Astrocyte (in vitro differentiated cells and primary cell): Measurements from ENCODE around the gene MYLK2. TPM values are rescaled to one million over a fixed set of nuclear protein-coding genes. Genes with fewer than 3 reads are reported as not detected.
A peak's percentile ranks its signal among the peaks of the same experiment; 100 is the strongest.

Source experiments
- DNase-seq: peaks from one replicate; pipeline ENCODE4 v3.0.0-alpha.2; 2010; ENCODE audit warnings: low read depth
- FAIRE-seq: peaks from 2 replicates; lab custom pipeline; 2011; peaks lifted over from hg19 to GRCh38; lab: Jason Lieb, UNC
- H2AFZ ChIP-seq: 2 replicates; pipeline ENCODE4 v1.6.0; 2012; ENCODE audit warnings: low read depth, low read length, inconsistent platforms
- H3K27ac ChIP-seq: 2 replicates; pipeline ENCODE4 v1.5.1; 2011; ENCODE audit warnings: low read depth, low read length, inconsistent platforms
- H3K27me3 ChIP-seq: 2 replicates; pipeline ENCODE4 v1.6.0; 2011; ENCODE audit warnings: low read length, inconsistent platforms; ENCODE audit not compliant: insufficient read depth
- H3K36me3 ChIP-seq: 2 replicates; pipeline ENCODE4 v1.5.1; 2011; ENCODE audit warnings: low read length, inconsistent platforms; ENCODE audit not compliant: insufficient read depth
- H3K4me1 ChIP-seq: 2 replicates; pipeline ENCODE4 v1.5.1; 2011; ENCODE audit warnings: low read length, inconsistent platforms; ENCODE audit not compliant: insufficient read depth
- H3K4me2 ChIP-seq: 2 replicates; pipeline ENCODE4 v1.6.0; 2012; ENCODE audit warnings: low read length, inconsistent platforms
- H3K4me3 ChIP-seq: 2 replicates; pipeline ENCODE4 v1.5.1; 2011; ENCODE audit warnings: low read depth, mild to moderate bottlenecking, low read length, inconsistent platforms; ENCODE audit not compliant: insufficient read depth
- H3K79me2 ChIP-seq: 2 replicates; pipeline ENCODE4 v1.6.0; 2012; ENCODE audit warnings: mild to moderate bottlenecking, low read length, inconsistent platforms; ENCODE audit not compliant: insufficient read depth
- H3K9ac ChIP-seq: 2 replicates; pipeline ENCODE4 v1.6.0; 2012; ENCODE audit warnings: mild to moderate bottlenecking, low read length, inconsistent platforms
- H3K9me3 ChIP-seq: 2 replicates; pipeline ENCODE4 v1.5.1; 2012; ENCODE audit warnings: low read depth, mild to moderate bottlenecking, low read length, inconsistent platforms; ENCODE audit not compliant: insufficient read depth
- H4K20me1 ChIP-seq: 2 replicates; pipeline ENCODE4 v1.6.0; 2012; ENCODE audit warnings: low read length, inconsistent platforms; ENCODE audit not compliant: insufficient read depth
- H3K27ac Mint-ChIP-seq: one replicate; pipeline ENCODE4 v1.8.0; 2021; ENCODE audit warnings: mild to moderate bottlenecking, mixed read lengths; ENCODE audit not compliant: unreplicated experiment
- H3K27me3 Mint-ChIP-seq: one replicate; pipeline ENCODE4 v1.8.0; 2021; ENCODE audit warnings: low read depth, mixed read lengths; ENCODE audit not compliant: unreplicated experiment
- H3K36me3 Mint-ChIP-seq: one replicate; pipeline ENCODE4 v1.8.0; 2021; ENCODE audit warnings: low read depth, mixed read lengths; ENCODE audit not compliant: unreplicated experiment
- H3K4me1 Mint-ChIP-seq: one replicate; pipeline ENCODE4 v1.8.0; 2021; ENCODE audit warnings: low read depth, mixed read lengths; ENCODE audit not compliant: unreplicated experiment
- H3K4me3 Mint-ChIP-seq: one replicate; pipeline ENCODE4 v1.8.0; 2021; ENCODE audit warnings: mild to moderate bottlenecking, moderate library complexity, mixed read lengths; ENCODE audit not compliant: unreplicated experiment
- H3K9me3 Mint-ChIP-seq: one replicate; pipeline ENCODE4 v1.8.0; 2021; ENCODE audit warnings: mild to moderate bottlenecking, mixed read lengths; ENCODE audit not compliant: unreplicated experiment
- CTCF ChIP-seq: IDR thresholded peaks from 2 replicates; pipeline ENCODE4 v1.5.1; 2011; ENCODE audit warnings: low read depth, mild to moderate bottlenecking, inconsistent platforms, low read length, moderate library complexity; ENCODE audit not compliant: insufficient read depth
- EZH2 ChIP-seq: IDR thresholded peaks from 2 replicates; pipeline ENCODE4 v1.6.1; 2012; ENCODE audit warnings: mild to moderate bottlenecking, low read length, inconsistent platforms; ENCODE audit not compliant: insufficient read depth
- total RNA-seq: library from RNA; stranded (reverse); gene quantifications from 2 replicates; pipeline ENCODE4 v1.2.1, GENCODE V29; 2021

Gene MYLK2
- total RNA-seq, 1 donor from 2014 or later = 2.1 TPM

- Histone ChIP-seq H3K9me3 (no peaks in the 10 kb centered on the region), H3K4me1 (peaks cover 66% of the 10 kb centered on the region), H3K27me3 (no peaks in the 10 kb centered on the region), H3K4me2 (peak overlapping the region; percentile 69), H3K79me2 (no peaks in the 10 kb centered on the region), H3K36me3 (no peaks in the 10 kb centered on the region), H4K20me1 (no peaks in the 10 kb centered on the region), H2AFZ (no peak overlapping the region), H3K27ac (no peak overlapping the region), H3K9ac (no peak overlapping the region), H3K4me3 (no peak overlapping the region)
- Mint-ChIP-seq H3K27ac (no peak overlapping the region), H3K9me3 (no peaks in the 10 kb centered on the region), H3K27me3 (peaks cover 6% of the 10 kb centered on the region), H3K4me3 (no peak overlapping the region), H3K4me1 (peaks cover 43% of the 10 kb centered on the region), H3K36me3 (no peaks in the 10 kb centered on the region)
- TF ChIP-seq EZH2 = no peak
- TF ChIP-seq CTCF = no peak
- peak; percentile 5 for FAIRE-seq
- peak; percentile 38 for DNase-seq
Observed at GRCh38 chr20:31837896-31838397, 18.8 kb downstream of the MYLK2 start.

GRCh38 chr20:31838646-31839292, 19.6 kb downstream of the MYLK2 start:
- Histone ChIP-seq H4K20me1 (no peaks in the 10 kb centered on the region), H3K9ac (no peak overlapping the region), H3K4me1 (peaks cover 74% of the 10 kb centered on the region), H3K4me2 (peak overlapping the region; percentile 69), H3K79me2 (peaks cover 5% of the 10 kb centered on the region), H3K27me3 (no peaks in the 10 kb centered on the region), H2AFZ (no peak overlapping the region), H3K4me3 (no peak overlapping the region), H3K36me3 (no peaks in the 10 kb centered on the region), H3K9me3 (no peaks in the 10 kb centered on the region), H3K27ac (no peak overlapping the region)
- FAIRE-seq = no peak
- Mint-ChIP-seq H3K4me1 (peaks cover 50% of the 10 kb centered on the region), H3K36me3 (no peaks in the 10 kb centered on the region), H3K27ac (no peak overlapping the region), H3K4me3 (no peak overlapping the region), H3K27me3 (no peaks in the 10 kb centered on the region), H3K9me3 (no peaks in the 10 kb centered on the region)
- TF ChIP-seq CTCF = no peak
- DNase-seq = no peak

GRCh38 chr20:31839782-31840487, 20.8 kb downstream of the MYLK2 start:
- H3K27ac Mint-ChIP-seq = no peak overlapping the region
- no peak overlapping the region for H3K4me3 Mint-ChIP-seq
- Histone ChIP-seq H3K9ac (no peak overlapping the region), H3K4me3 (no peak overlapping the region), H3K9me3 (no peaks in the 10 kb centered on the region), H3K79me2 (peaks cover 10% of the 10 kb centered on the region), H4K20me1 (no peaks in the 10 kb centered on the region), H3K4me2 (no peak overlapping the region), H2AFZ (no peak overlapping the region), H3K4me1 (peaks cover 80% of the 10 kb centered on the region), H3K27ac (no peak overlapping the region), H3K36me3 (no peaks in the 10 kb centered on the region), H3K27me3 (no peaks in the 10 kb centered on the region)
- H3K4me1 Mint-ChIP-seq = peaks cover 53% of the 10 kb centered on the region
- no peaks in the 10 kb centered on the region for H3K27me3 Mint-ChIP-seq
- TF ChIP-seq CTCF (no peak), EZH2 (no peak)
- FAIRE-seq (no peak), DNase-seq (no peak)
- H3K9me3 Mint-ChIP-seq = peaks cover 3% of the 10 kb centered on the region
- no peaks in the 10 kb centered on the region for H3K36me3 Mint-ChIP-seq
